Rectal smooth muscle tissue (tissue), 1 donor: ENCODE measurements around the gene EVC2.
"Not testable (repeated sequence)": the region's sequence is repeated elsewhere in the genome, so short reads cannot be mapped to it uniquely, and the experiment has no call there.

ENCODE experiments used
- H3K27ac ChIP-seq: one replicate; pipeline ENCODE4 v1.7.0; 2013; ENCODE audit warnings: low read depth, low read length, inconsistent platforms
- H3K27me3 ChIP-seq: one replicate; pipeline ENCODE4 v1.7.0; 2013; ENCODE audit warnings: low read length; ENCODE audit not compliant: control insufficient read depth, insufficient read depth
- H3K36me3 ChIP-seq: one replicate; pipeline ENCODE4 v1.7.0; 2013; ENCODE audit warnings: low read length; ENCODE audit not compliant: control insufficient read depth, insufficient read depth
- H3K4me1 ChIP-seq: one replicate; pipeline ENCODE4 v1.7.0; 2013; ENCODE audit warnings: low read length; ENCODE audit not compliant: control insufficient read depth, insufficient read depth
- H3K4me3 ChIP-seq: one replicate; pipeline ENCODE4 v1.7.0; 2013; ENCODE audit warnings: low read length
- H3K9ac ChIP-seq: one replicate; pipeline ENCODE4 v1.7.0; 2013; ENCODE audit warnings: low read length

The EVC2 gene

DNA sequence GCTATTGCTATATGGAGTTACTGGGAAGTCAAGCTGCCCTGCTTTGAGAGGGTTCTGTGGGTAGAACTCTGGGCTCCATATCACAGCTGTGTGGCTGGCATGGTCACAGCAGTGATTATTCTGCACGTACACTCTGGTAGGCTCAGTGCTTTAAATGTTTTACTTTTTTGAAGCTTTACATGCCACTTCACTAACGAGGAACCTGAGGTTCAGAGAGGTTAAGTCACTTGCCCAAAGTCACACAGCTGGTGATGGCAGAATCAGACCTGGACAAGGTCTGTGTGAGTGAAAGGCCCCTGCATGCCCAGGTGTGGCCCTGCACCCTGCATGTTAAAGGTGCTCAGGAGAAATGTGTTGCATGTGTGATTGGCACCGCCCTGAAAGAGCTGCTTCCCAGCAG lies 27.1 kb upstream of the EVC2 start:
- Histone ChIP-seq H3K4me3 (no peak overlapping the region), H3K27me3 (no peaks in the 10 kb centered on the region), H3K9ac (no peak overlapping the region), H3K27ac (no peak overlapping the region), H3K36me3 (no peaks in the 10 kb centered on the region), H3K4me1 (no peaks in the 10 kb centered on the region)

DNA sequence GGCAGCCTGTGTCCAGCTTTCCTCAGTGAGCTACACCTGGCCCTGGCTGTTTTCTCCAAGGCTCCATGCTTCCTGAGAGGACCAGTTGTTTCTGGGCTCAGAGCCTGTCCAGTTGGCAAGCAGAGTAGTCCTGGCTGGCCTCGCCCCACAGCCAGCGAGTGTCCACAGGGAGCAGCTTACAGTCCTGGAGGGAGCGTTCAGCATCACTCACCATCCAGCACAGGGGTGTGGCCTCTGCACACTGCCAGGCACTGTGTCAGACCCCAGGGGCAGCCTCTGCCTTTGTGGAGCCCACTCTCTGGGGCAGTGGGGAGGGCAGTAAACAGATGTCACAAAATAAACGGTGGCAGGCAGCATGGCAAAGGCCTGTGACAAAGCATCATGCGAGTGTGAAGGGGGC lies 26.5 kb upstream of the EVC2 start:
- no peaks in the 10 kb centered on the region for H3K36me3 ChIP-seq

DNA sequence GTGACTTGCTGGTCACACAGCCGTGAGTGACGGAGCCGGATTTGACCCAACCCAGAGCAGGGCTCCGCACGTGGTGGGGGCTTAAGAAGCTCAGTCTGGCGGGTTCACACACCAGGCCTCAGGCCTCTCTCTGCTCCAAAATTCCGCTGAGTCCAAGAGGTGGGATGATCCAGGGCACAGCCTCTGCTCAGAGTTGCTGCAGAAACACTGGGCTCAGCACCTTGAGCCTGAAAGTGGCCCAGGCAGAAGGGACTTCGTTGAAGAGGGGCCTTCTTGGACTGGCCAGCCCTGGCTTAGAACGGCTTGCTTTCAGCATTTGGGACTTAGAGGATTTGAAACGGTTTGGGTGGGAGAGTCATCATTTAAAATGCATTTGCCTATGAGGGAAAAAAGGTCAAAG lies 23.8 kb upstream of the EVC2 start:
- no peak overlapping the region for H3K4me3 ChIP-seq
- no peaks in the 10 kb centered on the region for H3K27me3 ChIP-seq
- no peaks in the 10 kb centered on the region for H3K4me1 ChIP-seq
- H3K36me3 ChIP-seq = peaks cover 5% of the 10 kb centered on the region
- no peak overlapping the region for H3K27ac ChIP-seq
- H3K9ac ChIP-seq = no peak overlapping the region

More for the DNA sequence above, 26.5 kb upstream of the EVC2 start:
- Histone ChIP-seq H3K27ac (no peak overlapping the region), H3K4me1 (no peaks in the 10 kb centered on the region), H3K9ac (no peak overlapping the region), H3K4me3 (no peak overlapping the region), H3K27me3 (no peaks in the 10 kb centered on the region)

DNA sequence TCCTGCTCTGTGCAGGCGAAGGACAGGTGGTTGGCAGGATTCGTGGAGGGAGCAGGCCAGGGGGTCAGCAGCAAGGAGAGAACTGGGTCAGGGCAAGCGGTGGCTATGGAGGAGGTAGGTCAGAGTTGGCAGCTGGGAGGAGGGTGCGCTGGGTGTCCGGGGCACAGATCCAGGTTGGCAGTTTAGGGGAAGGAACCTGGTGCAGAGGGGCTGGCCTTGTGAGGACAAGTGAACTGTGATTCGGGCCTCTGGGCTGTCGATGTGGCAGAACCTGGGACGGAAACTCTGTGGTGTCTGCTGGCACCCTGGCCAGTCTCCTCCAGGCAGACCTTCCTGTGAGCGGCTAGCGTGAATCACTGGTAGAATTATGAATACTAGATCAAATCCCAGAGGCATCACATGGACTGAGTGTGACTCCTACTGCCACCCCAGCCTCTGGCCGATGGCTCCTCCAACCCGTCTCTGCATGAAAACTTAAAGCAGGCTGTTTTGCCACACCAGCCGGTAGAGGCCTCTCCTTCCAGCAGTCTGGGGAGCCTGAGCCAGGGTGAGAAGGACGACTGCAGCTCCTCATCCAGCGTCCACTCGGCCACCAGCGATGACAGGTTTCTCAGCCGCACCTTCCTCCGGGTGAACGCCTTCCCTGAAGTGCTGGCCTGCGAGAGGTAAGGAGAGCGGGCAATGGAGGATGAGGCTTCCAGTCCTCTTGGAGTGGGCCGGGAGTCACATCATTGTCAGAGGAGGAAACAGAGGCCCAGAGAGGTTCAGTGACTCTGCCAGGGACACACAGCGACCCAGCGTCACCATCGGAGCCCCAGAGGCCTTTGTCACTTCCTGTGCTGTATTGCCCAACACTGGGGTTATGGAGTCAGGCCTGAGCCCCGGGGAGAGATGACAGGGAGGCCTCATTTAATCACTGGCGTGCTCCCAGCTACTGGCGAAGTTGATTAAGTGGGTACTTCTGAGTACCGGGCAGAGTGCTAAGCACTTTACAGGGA lies 22.9 kb upstream of the EVC2 start:
- Histone ChIP-seq H3K9ac (no peak overlapping the region), H3K4me3 (no peak overlapping the region), H3K27ac (no peak overlapping the region), H3K27me3 (no peaks in the 10 kb centered on the region), H3K36me3 (peaks cover 5% of the 10 kb centered on the region), H3K4me1 (no peaks in the 10 kb centered on the region)

DNA sequence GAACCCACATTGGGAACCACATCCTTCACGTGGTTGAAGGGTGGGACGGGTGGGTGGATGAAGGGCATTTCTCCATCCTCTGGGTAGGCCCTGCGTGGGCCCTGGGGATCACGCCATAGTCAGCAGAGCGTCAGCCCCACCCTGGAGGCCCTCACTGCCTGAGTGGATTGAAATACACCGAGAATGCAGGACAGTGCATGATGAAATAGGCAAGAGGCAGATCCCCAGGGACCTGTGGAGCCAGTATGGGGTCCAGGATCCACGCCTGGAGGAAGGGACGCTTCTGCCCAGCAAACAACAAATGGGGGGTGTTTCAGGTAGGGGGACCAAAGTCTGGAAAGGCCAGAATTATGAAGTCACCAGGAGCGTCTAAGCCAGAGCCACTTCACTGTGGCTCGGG lies 22.1 kb upstream of the EVC2 start:
- Histone ChIP-seq H3K9ac (no peak overlapping the region), H3K36me3 (peaks cover 5% of the 10 kb centered on the region), H3K27ac (no peak overlapping the region), H3K4me3 (no peak overlapping the region), H3K4me1 (no peaks in the 10 kb centered on the region), H3K27me3 (no peaks in the 10 kb centered on the region)

DNA sequence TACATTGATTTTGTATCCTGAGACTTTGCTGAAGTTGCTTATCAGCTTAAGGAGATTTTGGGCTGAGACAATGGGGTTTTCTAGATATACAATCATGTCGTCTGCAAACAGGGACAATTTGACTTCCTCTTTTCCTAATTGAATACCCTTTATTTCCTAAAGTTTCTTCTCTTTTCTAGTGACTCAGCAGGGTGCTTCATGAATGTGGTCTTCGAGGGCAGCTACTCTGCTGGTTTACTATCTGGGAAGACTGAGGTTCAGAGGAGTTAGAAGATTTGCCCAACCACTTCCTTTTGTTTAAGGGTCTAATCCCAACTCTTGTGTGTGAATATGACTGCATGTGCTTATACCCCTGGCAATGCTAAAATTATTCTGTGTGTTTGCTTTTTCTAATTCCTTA lies 20.1 kb upstream of the EVC2 start:
- H3K4me3 ChIP-seq, H3K9ac ChIP-seq, H3K27ac ChIP-seq, H3K27me3 ChIP-seq, H3K36me3 ChIP-seq, H3K4me1 ChIP-seq: not testable (repeated sequence)

DNA sequence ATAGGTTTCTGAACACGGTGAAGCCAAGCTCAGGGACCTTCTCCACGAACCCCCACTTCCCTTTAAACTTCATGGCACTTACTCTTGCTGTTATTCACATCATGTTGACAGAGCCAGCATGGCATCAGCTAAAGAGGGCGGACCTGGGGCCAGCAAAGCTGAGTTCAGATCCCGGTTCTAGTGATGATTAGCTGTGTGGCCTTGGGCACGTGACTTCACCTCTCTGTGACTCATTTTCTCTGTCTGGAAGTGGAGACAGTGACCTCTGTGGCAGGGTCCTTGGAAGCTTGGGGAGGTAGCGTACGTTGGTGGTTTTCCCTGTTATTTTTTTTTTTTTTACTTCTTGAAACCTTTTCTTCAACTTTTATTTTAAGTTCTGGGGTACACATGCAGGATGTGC lies 16.0 kb upstream of the EVC2 start:
- H3K4me3 ChIP-seq = no peak overlapping the region
- no peak overlapping the region for H3K9ac ChIP-seq
- no peak overlapping the region for H3K27ac ChIP-seq
- H3K36me3 ChIP-seq = peaks cover 6% of the 10 kb centered on the region
- no peaks in the 10 kb centered on the region for H3K27me3 ChIP-seq
- no peaks in the 10 kb centered on the region for H3K4me1 ChIP-seq

DNA sequence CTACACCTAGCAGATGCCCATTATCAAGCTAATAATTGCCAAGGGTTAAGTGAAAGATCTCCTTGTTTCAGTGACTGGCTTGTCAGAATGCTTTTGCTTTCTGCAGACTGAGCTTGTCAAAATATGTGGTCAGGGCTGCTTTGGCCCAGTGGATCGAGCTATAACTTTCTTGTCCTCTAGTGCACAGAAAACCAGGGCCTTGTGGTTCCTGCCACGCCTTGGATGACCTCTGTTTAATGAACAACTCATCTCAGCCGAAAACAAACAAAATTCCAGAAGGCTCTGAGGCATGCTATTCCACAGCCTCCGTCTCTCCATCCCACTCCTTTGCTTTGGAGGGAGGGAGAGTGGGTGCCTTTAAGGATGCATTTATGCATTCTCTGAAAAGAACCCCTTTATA lies 14.0 kb upstream of the EVC2 start:
- Histone ChIP-seq H3K27ac (no peak overlapping the region), H3K27me3 (no peaks in the 10 kb centered on the region), H3K4me1 (no peaks in the 10 kb centered on the region), H3K4me3 (no peak overlapping the region), H3K36me3 (peaks cover 4% of the 10 kb centered on the region), H3K9ac (no peak overlapping the region)

DNA sequence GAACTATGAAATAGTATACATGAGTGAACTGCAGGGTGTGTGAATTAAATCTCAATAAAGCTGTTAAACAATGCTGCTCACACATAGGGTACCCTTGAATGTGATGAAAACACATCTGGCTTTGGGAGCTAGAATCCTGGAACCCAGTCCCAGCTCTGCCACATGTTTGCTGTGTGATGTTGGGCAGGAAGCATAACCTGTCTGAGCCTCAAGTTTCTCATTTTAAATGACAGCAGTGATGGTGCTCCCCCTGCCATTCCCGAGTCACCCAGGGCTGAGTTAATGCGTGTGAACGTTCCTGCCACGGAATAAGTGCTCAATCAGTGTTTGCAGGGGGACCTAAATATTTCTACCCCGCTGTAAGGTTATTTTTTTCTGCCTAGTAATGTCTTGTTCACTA lies 13.6 kb upstream of the EVC2 start:
- Histone ChIP-seq H3K4me1 (no peaks in the 10 kb centered on the region), H3K36me3 (peaks cover 4% of the 10 kb centered on the region), H3K27me3 (no peaks in the 10 kb centered on the region), H3K27ac (no peak overlapping the region), H3K4me3 (no peak overlapping the region), H3K9ac (no peak overlapping the region)

DNA sequence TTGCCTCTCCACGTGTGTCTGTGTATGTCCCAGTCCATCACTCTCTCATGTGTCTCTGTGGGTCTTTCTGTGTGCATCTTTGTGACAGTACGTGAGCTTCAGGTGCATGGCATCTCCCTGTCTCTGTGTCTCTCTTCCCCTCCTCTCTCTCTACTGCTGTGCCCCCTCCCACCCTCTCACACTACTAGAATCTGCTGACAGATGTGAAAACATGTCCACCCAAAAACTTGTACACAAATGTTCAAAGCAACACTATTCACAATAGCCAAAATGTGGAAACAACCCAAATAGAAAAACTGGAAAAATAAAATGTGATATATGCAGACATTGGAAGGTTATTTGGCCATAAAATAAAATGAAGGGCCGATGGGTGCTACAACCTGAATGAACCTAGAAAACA lies 12.6 kb upstream of the EVC2 start:
- no peak overlapping the region for H3K9ac ChIP-seq
- no peaks in the 10 kb centered on the region for H3K27me3 ChIP-seq
- H3K4me3 ChIP-seq = no peak overlapping the region
- H3K27ac ChIP-seq = no peak overlapping the region
- H3K36me3 ChIP-seq = peaks cover 4% of the 10 kb centered on the region
- no peaks in the 10 kb centered on the region for H3K4me1 ChIP-seq

DNA sequence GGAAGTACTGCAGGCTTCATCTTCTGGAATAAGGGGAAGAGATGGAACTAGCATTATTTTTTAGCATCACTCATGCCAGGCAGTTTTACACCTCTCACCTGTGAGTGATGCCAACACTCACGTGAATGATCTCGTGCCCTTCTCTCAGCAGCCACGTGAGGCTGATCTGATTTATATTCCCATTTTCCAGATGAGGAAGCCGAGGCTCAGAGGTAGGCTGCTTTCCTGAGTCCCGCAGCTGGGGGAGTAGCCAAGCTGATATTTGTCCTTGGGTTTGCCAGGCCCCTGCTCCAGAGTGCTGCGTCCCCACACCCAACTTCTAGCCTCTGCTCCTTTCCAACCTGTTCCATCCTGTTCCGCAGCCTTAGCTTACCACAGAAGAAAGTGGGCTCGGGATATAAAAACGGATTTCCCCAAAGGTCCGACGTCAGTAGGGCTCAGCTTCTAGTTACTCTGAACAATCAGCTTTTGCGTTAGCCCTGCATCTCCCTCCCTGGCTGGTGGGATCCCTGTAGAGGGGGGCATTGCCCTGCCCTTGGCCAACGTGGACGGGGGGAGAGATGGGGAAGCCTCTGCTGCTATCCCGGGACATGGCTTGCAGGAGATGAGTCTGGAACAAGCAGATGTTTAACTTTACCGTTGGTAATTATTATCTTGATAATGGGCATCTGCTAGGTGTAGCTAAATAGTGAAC lies 11.9 kb upstream of the EVC2 start:
- no peaks in the 10 kb centered on the region for H3K27me3 ChIP-seq

DNA sequence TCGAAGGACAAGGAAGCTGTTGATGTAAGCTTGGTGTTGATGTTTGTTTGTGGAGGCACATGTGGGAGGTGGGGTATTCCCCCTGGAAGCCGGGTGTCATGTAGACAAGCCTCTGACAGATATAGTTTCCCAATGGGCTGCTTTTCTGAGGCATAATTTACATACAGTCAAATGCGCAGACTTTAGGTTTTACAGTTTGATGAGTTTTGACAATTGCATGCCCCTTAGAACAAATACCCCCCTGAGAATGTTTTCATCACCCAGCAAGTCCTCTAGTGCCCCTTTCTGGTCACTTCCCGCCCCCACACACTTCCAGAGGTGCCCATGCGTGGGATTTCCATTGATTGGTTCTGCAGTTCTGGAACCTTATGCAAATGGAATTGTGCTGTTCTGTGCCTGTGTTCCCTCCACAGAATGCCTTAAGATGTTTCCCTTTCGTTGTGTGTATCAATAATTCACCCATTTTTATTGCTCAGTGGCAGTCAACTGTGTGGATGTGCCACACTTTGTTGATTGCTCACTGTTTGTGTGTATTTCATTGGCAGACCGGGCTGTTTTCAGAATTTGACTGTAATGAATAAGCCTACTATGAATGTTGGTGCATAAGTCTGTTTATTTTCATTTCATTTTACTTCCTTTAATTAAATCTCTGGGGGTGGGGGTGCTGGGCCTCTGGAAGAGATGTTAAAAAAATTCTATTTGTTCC lies 11.1 kb upstream of the EVC2 start:
- Histone ChIP-seq H3K4me1 (no peaks in the 10 kb centered on the region), H3K27ac (no peak overlapping the region), H3K36me3 (peaks cover 4% of the 10 kb centered on the region), H3K9ac (no peak overlapping the region), H3K27me3 (no peaks in the 10 kb centered on the region), H3K4me3 (no peak overlapping the region)

More for the DNA sequence above, 11.9 kb upstream of the EVC2 start:
- Histone ChIP-seq H3K4me3 (no peak overlapping the region), H3K27ac (no peak overlapping the region), H3K4me1 (no peaks in the 10 kb centered on the region), H3K9ac (no peak overlapping the region), H3K36me3 (peaks cover 4% of the 10 kb centered on the region)
